HL-60 (cell line): ENCODE measurements around the gene TMC4.

Experiments
- DNase-seq, 2 experiments: peaks; one replicate each; pipeline ENCODE4 v3.0.0-alpha.2; 2010 to 2020; ENCODE audit warnings: low read depth in 1 of 2, low spot score in 1 of 2
- H3K27ac ChIP-seq: fragments of 250-450 bp; sonication (Bioruptor Pico); replicated peaks from 2 replicates; pipeline ENCODE4 v1.5.1; 2020; ENCODE audit warnings: mild to moderate bottlenecking, moderate library complexity
- H3K27me3 ChIP-seq: fragments of 250-450 bp; sonication (Bioruptor Pico); 2 replicates; pipeline ENCODE4 v1.5.1; 2021; ENCODE audit warnings: mild to moderate bottlenecking, moderate library complexity; ENCODE audit not compliant: insufficient read depth, poor library complexity, severe bottlenecking
- H3K4me3 ChIP-seq: replicated peaks from 2 replicates; pipeline ENCODE4 v1.5.1; 2011; ENCODE audit warnings: mild to moderate bottlenecking, control low read depth, low read length; ENCODE audit not compliant: insufficient read depth
- GABPA ChIP-seq: IDR thresholded peaks from 2 replicates; pipeline ENCODE4 v1.6.1; 2012; ENCODE audit warnings: low read depth
- POLR2AphosphoS5 ChIP-seq: IDR thresholded peaks from 2 replicates; pipeline ENCODE4 v1.6.1; 2012; ENCODE audit warnings: low read depth
- SPI1 ChIP-seq: IDR thresholded peaks from 2 replicates; pipeline ENCODE4 v1.6.1; 2012; ENCODE audit warnings: low read depth, mild to moderate bottlenecking, borderline replicate concordance
- TF ChIP-seq, protein P1 (sequence below): IDR thresholded peaks from one replicate; pipeline ENCODE4 v1.5.1; 2011; ENCODE audit warnings: low read length, control low read depth, inconsistent platforms; ENCODE audit not compliant: insufficient read depth
- TF ChIP-seq, protein P2 (sequence below): IDR thresholded peaks from 2 replicates; pipeline ENCODE4 v1.6.1; 2012; ENCODE audit warnings: low read depth; ENCODE audit not compliant: insufficient replicate concordance

Gene TMC4

DNA sequence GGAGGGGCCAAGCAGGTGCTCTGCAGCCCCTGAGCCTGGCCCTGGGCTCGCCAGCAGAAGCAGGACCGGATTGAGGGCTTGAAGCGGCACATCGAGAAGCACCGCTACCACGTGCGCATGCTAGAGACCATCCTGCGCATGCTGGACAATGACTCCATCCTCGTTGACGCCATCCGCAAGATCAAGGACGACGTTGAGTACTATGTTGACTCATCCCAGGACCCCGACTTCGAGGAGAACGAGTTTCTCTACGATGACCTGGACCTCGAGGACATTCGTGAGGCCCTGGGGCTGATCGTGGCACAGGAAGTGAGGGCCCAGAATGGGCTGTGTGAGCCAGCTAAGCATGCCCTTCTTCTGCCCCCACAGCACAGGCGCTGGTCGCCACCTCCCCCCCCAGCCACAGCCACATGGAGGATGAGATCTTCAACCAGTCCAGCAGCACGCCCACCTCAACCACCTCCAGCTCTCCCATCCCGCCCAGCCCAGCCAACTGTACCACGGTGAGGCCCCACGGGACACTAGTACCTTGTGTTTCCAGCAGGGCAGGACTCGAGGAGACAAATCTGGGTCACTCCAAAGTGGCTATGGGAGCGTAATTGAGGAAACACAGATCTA lies 27.3 kb downstream of the TMC4 start:
- DNase-seq: no peak
- Histone ChIP-seq H3K4me3 (no peak overlapping the region), H3K27ac (no peak overlapping the region), H3K27me3 (no peaks in the 10 kb centered on the region)
- TF ChIP-seq, protein P1, sequence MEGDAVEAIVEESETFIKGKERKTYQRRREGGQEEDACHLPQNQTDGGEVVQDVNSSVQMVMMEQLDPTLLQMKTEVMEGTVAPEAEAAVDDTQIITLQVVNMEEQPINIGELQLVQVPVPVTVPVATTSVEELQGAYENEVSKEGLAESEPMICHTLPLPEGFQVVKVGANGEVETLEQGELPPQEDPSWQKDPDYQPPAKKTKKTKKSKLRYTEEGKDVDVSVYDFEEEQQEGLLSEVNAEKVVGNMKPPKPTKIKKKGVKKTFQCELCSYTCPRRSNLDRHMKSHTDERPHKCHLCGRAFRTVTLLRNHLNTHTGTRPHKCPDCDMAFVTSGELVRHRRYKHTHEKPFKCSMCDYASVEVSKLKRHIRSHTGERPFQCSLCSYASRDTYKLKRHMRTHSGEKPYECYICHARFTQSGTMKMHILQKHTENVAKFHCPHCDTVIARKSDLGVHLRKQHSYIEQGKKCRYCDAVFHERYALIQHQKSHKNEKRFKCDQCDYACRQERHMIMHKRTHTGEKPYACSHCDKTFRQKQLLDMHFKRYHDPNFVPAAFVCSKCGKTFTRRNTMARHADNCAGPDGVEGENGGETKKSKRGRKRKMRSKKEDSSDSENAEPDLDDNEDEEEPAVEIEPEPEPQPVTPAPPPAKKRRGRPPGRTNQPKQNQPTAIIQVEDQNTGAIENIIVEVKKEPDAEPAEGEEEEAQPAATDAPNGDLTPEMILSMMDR: no peak
- no peak for TF ChIP-seq SPI1
- TF ChIP-seq, protein P2, sequence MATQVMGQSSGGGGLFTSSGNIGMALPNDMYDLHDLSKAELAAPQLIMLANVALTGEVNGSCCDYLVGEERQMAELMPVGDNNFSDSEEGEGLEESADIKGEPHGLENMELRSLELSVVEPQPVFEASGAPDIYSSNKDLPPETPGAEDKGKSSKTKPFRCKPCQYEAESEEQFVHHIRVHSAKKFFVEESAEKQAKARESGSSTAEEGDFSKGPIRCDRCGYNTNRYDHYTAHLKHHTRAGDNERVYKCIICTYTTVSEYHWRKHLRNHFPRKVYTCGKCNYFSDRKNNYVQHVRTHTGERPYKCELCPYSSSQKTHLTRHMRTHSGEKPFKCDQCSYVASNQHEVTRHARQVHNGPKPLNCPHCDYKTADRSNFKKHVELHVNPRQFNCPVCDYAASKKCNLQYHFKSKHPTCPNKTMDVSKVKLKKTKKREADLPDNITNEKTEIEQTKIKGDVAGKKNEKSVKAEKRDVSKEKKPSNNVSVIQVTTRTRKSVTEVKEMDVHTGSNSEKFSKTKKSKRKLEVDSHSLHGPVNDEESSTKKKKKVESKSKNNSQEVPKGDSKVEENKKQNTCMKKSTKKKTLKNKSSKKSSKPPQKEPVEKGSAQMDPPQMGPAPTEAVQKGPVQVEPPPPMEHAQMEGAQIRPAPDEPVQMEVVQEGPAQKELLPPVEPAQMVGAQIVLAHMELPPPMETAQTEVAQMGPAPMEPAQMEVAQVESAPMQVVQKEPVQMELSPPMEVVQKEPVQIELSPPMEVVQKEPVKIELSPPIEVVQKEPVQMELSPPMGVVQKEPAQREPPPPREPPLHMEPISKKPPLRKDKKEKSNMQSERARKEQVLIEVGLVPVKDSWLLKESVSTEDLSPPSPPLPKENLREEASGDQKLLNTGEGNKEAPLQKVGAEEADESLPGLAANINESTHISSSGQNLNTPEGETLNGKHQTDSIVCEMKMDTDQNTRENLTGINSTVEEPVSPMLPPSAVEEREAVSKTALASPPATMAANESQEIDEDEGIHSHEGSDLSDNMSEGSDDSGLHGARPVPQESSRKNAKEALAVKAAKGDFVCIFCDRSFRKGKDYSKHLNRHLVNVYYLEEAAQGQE: no peak
- no peak for TF ChIP-seq POLR2AphosphoS5
- TF ChIP-seq GABPA: no peak

DNA sequence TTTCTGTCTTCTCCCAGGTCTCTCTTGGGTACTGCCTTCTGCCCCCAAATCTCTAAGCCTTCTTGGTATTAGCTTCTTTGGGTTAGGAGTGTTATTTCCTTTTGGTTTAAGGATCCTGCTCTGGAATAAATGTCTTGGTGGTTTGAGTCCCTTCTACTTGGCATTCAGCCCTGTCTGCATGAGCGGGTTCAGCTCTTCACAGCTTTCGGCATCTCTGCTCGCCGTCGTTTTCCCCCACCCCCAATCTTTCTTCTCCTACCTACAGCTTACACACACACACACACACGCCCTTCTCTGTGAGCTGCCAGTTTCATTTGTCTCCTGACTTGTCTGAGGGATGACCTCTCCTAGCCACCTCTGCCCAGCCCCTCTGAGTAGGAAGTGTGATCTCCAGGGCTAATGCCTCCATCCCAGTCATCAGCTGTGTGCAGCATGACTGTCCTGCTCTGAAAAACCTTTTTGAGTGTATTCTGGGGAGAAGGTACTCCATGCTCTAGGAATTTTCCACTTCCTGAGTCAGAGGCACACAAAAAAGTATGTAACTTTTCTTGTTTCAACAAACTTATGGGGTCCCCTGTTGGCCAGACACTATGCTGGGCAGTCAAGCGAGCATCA lies 30.7 kb downstream of the TMC4 start:
- TF ChIP-seq POLR2AphosphoS5: no peak
- TF ChIP-seq SPI1: no peak
- TF ChIP-seq, protein P1: no peak
- TF ChIP-seq, protein P2: no peak
- no peak for TF ChIP-seq GABPA
- DNase-seq: no peak
- no peak overlapping the region for H3K27ac ChIP-seq
- no peaks in the 10 kb centered on the region for H3K27me3 ChIP-seq
- no peak overlapping the region for H3K4me3 ChIP-seq

DNA sequence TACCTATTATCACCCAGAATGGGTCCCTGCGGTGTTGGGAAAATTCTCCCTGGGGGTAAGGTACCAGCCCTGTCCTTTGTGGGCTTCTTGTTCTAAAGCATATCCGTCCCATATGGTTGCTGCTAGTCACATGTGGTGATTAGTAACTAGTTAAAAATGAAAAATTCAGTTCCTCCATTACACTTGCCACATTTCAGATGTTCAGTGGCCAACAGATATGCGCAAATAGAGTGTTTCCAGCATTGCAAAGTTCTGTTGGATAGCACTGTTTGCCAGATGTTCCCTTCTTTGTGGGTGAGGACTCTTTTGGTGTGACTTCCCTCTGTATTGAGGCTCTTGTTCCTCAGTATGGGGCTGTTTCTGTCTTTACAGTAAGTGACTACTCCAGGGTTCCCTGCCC lies 31.6 kb downstream of the TMC4 start:
- Histone ChIP-seq H3K27ac (no peak overlapping the region), H3K27me3 (no peaks in the 10 kb centered on the region), H3K4me3 (no peak overlapping the region)
- no peak for DNase-seq
- TF ChIP-seq POLR2AphosphoS5: no peak
- no peak for TF ChIP-seq SPI1
- TF ChIP-seq, protein P1: no peak
- TF ChIP-seq GABPA: no peak
- TF ChIP-seq, protein P2: no peak
